ENCODE measurements around the gene RASGRF2.
"Not testable (repeated sequence)": the region's sequence is repeated elsewhere in the genome, so short reads cannot be mapped to it uniquely, and the experiment has no call there.

RASGRF2 gene

DNA sequence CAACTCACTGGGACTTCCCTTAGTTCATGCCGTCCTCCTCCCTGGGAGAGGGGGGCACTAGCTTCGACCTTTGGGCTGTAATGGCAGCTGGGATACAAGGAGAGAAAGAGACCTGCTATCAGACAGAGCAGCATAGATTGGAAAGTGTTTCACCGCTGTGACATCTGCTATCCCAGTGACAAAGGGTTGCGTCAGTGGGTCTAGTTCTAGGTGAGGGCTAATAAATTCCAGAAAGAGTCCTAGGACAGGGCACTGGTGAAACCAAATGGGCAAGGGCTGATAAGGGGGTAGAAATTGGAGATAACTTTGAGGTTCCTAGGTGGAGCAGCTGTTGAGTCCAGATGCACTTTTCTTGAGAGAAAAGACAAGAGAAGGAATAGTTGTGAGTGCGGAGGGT is 62.5 kb downstream of the RASGRF2 start:
- no peak for DNase-seq

GRCh38 chr5:81023261-81023970 is 63.3 kb downstream of the RASGRF2 start:
- DNase-seq = no peak

- no peak for DNase-seq
Observed at GRCh38 chr5:81027481-81028058, 67.4 kb downstream of the RASGRF2 start.

DNA sequence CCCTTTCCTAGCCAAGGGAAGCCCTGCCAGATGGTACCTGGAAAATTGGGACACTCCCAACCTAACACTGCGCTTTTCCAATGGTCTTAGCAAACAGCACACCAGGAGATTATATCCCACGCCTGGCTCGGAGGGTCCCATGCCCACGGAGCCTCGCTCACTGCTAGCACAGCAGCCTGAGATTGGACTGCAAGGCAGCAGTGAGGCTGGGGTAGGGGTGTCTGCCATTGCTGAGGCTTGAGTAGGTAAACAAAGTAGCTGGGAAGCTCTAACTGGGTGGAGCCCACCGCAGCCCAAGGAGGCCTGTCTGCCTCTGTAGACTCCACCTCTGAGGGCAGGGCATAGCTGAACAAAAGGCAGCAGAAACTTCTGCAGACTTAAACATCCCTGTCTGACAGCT is 68.7 kb downstream of the RASGRF2 start:
- not testable (repeated sequence) for DNase-seq

- DNase-seq = not testable (repeated sequence)
Observed at GRCh38 chr5:81029736-81030135, 69.6 kb downstream of the RASGRF2 start.

DNA sequence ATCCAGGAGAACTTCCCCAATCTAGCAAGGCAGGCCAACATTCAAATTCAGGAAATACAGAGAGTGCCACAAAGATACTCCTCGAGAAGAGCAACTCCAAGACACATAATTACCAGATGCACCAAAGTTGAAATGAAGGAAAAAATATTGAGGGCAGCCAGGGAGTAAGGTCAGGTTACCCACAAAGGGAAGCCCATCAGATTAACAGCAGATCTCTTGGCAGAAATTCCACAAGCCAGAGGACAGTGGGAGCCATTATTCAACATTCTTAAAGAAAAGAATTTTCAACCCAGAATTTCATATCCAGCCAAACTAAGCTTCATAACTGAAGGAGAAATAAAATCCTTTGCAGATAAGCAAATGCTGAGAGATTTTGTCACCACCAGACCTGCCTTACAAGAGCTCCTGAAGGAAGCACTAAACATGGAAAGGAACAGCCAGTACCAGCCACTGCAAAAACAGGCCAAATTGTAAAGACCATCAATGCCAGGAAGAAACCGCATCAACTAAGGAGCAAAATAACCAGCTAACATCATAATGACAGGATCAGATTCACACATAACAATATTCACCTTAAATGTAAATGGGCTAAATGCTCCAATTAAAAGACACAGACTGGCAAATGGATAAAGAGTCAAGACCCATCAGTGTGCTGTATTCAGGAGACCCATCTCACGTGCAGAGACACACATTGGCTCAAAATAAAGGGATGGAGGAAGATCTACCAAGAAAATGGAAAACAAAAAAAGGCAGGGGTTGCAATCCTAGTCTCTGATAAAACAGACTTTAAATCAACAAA is 70.3 kb downstream of the RASGRF2 start:
- DNase-seq = not testable (repeated sequence)

DNA sequence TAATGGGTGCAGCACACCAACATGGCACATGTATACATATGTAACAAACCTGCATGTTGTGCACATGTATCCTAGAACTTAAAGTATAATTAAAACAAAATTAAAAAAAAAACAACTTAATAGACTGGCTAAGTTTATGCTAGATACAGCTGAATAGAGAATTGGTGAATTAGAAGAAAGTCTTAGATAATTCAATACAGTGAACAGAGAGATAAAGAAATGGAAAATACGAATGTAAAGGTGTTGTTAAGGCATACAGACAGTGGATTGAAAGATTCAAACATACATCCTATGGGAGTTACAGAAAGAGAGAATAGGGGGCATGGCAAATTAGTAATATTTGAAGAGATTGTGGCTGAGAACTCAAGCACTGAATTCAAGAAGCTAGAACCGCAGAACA is 75.4 kb downstream of the RASGRF2 start:
- no peak for DNase-seq

DNA sequence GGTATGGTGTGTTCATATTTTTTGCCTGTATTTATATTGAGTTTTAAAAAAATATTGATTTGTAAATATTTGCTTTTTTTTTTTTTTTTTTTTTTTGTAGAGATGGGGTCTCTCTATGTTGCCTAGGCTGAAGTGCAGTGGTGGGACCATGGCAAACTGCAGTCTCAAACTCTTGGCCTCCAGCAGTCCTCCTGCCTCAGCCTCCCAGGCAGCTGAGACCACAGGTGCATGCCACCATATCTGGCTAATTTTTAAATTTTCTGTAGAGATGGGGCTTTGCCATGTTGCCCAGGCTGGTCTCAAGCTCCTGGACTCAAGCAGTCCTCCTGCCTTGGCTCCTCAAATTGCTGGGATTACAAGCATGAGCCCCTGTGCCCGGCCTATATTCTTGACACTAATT is 78.3 kb downstream of the RASGRF2 start:
- DNase-seq = no peak

DNA sequence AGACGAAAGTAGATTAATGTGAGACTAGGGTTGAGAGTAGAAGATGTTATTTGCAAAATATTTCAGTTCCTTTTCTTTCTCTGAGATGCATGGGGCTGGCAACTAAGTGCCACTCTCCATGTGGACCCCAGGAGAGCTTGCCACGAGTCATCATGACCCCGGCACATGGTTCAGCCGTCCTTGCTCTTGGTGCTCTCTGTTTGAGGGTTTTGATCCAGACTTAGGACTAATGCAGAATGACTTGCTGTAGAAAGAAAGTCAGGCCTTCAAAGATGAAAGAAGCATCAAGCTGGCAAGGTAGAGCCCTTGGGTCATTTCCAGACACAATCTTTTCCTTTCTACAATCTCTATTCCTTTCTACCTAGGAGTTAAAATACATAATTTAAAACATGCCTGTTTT is 84.7 kb downstream of the RASGRF2 start:
- no peak for DNase-seq

GRCh38 chr5:81045389-81045807 is 85.2 kb downstream of the RASGRF2 start:
- no peak for DNase-seq

- no peak for DNase-seq
Observed at GRCh38 chr5:81046041-81046440, 85.9 kb downstream of the RASGRF2 start.

- DNase-seq = no peak
Observed at GRCh38 chr5:81052325-81052724, 92.2 kb downstream of the RASGRF2 start.

- not testable (repeated sequence) for DNase-seq
Observed at GRCh38 chr5:81053282-81053681, 93.1 kb downstream of the RASGRF2 start.

GRCh38 chr5:81058121-81058520 is 98.0 kb downstream of the RASGRF2 start:
- no peak for DNase-seq

DNA sequence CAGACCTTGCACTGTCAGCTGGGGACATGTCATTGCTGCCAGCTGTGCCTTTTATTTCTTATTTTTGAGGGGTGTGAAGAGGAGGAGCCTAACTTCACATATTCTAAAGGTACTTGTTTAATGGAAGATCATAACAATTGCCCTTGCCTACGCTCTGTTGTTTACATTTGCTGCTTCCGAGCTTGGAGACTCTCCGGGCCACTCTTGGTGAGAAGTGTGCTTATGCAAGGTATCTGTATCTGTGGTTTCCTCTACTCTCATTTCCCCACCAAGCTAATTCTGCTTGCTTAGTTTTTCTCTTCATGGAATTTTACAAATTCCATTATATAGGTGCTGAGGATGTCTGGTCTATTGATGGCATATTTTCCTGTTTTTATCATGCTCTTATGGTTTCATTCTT is 105.3 kb downstream of the RASGRF2 start:
- DNase-seq = no peak

DNA sequence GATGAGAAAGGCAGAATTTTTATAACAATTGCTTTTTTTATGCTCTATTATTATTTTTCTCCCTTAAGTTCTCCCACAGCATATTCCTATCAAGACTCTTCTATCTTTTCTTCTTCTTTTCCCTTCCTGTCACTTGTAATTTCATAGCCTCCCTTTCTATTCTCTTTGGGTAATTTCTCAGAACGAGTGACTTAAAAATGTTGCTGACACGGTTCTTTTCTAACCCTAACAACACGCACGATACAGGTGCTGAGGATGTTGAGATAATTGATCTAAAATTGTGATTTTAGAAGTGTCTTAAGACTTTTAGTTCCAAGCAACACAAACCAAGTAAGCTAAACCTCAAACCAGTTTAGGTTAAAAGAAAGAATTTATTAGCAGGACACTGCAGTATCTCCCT is 105.9 kb downstream of the RASGRF2 start:
- no peak for DNase-seq

GRCh38 chr5:81067406-81067805 is 107.2 kb downstream of the RASGRF2 start:
- no peak for DNase-seq

- DNase-seq = no peak
Observed at GRCh38 chr5:81068063-81068462, 107.9 kb downstream of the RASGRF2 start.

DNA sequence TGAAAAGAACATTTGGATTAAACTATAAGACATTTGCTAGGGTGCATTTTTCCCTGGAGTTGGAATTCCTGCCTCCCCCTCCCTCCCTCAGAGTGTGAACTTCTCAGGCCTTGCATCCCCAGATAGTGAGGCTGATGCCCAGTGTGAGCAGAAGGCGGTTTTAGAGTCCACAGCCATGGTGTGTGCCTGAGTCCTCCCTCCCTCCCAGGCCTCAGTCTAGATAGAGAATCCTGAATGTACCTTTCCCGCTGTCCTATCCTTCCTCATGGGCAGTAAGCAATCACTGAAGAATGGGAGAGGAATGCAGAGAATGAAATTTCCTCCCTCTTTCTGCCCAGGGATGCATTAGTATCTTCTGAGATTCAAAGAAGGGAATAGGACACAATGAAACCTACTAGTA is 108.5 kb downstream of the RASGRF2 start:
- no peak for DNase-seq

GRCh38 chr5:81069990-81070389 is 109.8 kb downstream of the RASGRF2 start:
- no peak for DNase-seq

DNA sequence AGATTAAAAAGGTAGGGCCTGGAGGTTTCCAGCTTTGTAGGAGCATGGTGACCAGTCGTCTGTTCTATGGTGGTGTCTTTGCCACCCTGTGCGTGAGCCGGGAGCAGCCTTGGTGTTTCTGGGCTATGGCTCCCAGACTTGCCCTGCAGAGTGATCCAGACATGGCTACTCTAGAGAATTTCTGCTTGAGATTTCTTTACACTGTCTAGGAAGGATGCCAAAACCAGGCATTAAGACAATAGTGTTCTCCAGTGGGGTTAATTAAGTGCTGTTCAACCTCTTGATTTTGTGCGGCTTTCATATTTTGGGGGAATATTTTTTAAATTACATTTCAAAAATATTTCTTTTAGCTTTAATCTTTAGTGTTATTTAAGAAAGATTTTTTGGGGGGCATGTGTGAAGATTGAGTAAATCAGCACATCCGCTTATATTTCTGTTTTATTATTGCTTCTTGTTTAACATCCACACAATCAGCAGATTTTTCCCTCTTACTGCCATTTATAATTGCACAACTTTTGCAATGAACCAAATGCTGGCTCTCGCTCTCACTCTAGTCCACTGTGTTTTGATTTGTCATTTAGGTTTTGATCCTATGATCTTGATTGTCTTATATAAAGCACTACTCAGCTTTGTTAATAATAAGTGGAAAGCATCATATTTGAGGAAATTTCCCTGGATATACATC is 110.5 kb downstream of the RASGRF2 start:
- DNase-seq = no peak

GRCh38 chr5:81075041-81075440 is 114.9 kb downstream of the RASGRF2 start:
- no peak for DNase-seq

GRCh38 chr5:81077105-81077504 is 116.9 kb downstream of the RASGRF2 start:
- no peak for DNase-seq

All from right forelimb (tissue), 1 donor.